Activated T-cell treated with anti-CD3 and anti-CD28 coated beads for 4 hours (primary cell): Measurements from ENCODE around the gene RPL10A.
A peak's percentile ranks its signal among the peaks of the same experiment; 100 is the strongest.
"Not testable (repeated sequence)": the region's sequence is repeated elsewhere in the genome, so short reads cannot be mapped to it uniquely, and the experiment has no call there.

ENCODE experiments used
- DNase-seq: peaks from one replicate; pipeline ENCODE4 v3.0.0-alpha.2; 2020

The RPL10A gene

GRCh38 chr6:35468181-35468979 lies at the start of gene RPL10A:
Gene RPL10A (plus strand): TSS chr6:35468401. CDS start chr6:35468435, 34 bp downstream.
- peak; percentile 95 for DNase-seq

- no peak for DNase-seq
These were observed 48.8 kb upstream of the RPL10A start for GRCh38 chr6:35419417-35419816.

- DNase-seq: no peak
These were observed 48.2 kb upstream of the RPL10A start for GRCh38 chr6:35419961-35420360.

- DNase-seq: no peak
These were observed 42.9 kb upstream of the RPL10A start for GRCh38 chr6:35425284-35425683.

- DNase-seq: no peak
These were observed 42.1 kb upstream of the RPL10A start for GRCh38 chr6:35426074-35426473.

GRCh38 chr6:35427435-35427834 lies 40.8 kb upstream of the RPL10A start:
- no peak for DNase-seq

GRCh38 chr6:35427851-35428321 lies 40.3 kb upstream of the RPL10A start:
- no peak for DNase-seq

- DNase-seq: no peak
These were observed 39.6 kb upstream of the RPL10A start for GRCh38 chr6:35428421-35429149.

GRCh38 chr6:35429463-35429862 lies 38.7 kb upstream of the RPL10A start:
- DNase-seq: no peak

GRCh38 chr6:35432291-35432690 lies 35.9 kb upstream of the RPL10A start:
- DNase-seq: no peak

GRCh38 chr6:35432702-35433101 lies 35.5 kb upstream of the RPL10A start:
- DNase-seq: not testable (repeated sequence)

GRCh38 chr6:35435074-35435837 lies 32.9 kb upstream of the RPL10A start:
- no peak for DNase-seq

- no peak for DNase-seq
These were observed 31.9 kb upstream of the RPL10A start for GRCh38 chr6:35436071-35436857.

GRCh38 chr6:35438378-35439065 lies 29.7 kb upstream of the RPL10A start:
- DNase-seq: not testable (repeated sequence)

GRCh38 chr6:35439308-35439707 lies 28.9 kb upstream of the RPL10A start:
- DNase-seq: no peak

GRCh38 chr6:35441205-35441604 lies 27.0 kb upstream of the RPL10A start:
- DNase-seq: no peak

GRCh38 chr6:35441642-35442041 lies 26.6 kb upstream of the RPL10A start:
- DNase-seq: no peak

- no peak for DNase-seq
These were observed 25.5 kb upstream of the RPL10A start for GRCh38 chr6:35442693-35443092.

GRCh38 chr6:35443341-35444030 lies 24.7 kb upstream of the RPL10A start:
- no peak for DNase-seq

GRCh38 chr6:35445691-35446090 lies 22.5 kb upstream of the RPL10A start:
- DNase-seq: no peak

- no peak for DNase-seq
These were observed 20.0 kb upstream of the RPL10A start for GRCh38 chr6:35448191-35448590.
